Left lung (tissue), 10 donors: Measurements from ENCODE around the gene RAB11B. TPM values are rescaled to one million over a fixed set of nuclear protein-coding genes. Genes with fewer than 3 reads are reported as not detected.
A peak's percentile ranks its signal among the peaks of the same experiment; 100 is the strongest.
"Not testable (repeated sequence)": the region's sequence is repeated elsewhere in the genome, so short reads cannot be mapped to it uniquely, and the experiment has no call there.

Source experiments
- ATAC-seq: fragments of 200-7000 bp; cut with Tn5 transposase; one replicate; pipeline ENCODE4 v1.9.1; 2020; ENCODE audit warnings: moderate library complexity
- DNase-seq, 4 donors: peaks; one replicate each; pipeline ENCODE4 v3.0.0-alpha.2; 2013 to 2020
- H3K27ac ChIP-seq, 2 donors: fragments of 200-600 bp; sonication (generic) in 1 of 2; one replicate each; pipeline versions ENCODE4 v1.5.0 to v1.8.0; 2020 to 2021
- H3K27me3 ChIP-seq, 2 donors: fragments of 200-600 bp; sonication (generic) in 1 of 2; one replicate each; pipeline versions ENCODE4 v1.5.0 to v1.8.0; 2020 to 2021
- H3K36me3 ChIP-seq, 2 donors: fragments of 200-600 bp; sonication (generic) in 1 of 2; one replicate each; pipeline versions ENCODE4 v1.5.0 to v1.8.0; 2020 to 2021
- H3K4me1 ChIP-seq, 2 donors: fragments of 200-600 bp; one replicate each; pipeline ENCODE4 v1.8.0; 2021
- H3K4me3 ChIP-seq, 2 donors: fragments of 200-600 bp; sonication (generic) in 1 of 2; one replicate each; pipeline versions ENCODE4 v1.5.0 to v1.8.0; 2020 to 2021; ENCODE audit warnings: mild to moderate bottlenecking in 1 of 2
- H3K9me3 ChIP-seq, 2 donors: fragments of 200-600 bp; sonication (generic) in 1 of 2; one replicate each; pipeline versions ENCODE4 v1.5.0 to v1.8.0; 2020 to 2021
- CTCF ChIP-seq, 2 donors: fragments of 200-600 bp; sonication (generic) in 1 of 2; IDR thresholded peaks; one replicate each; pipeline versions ENCODE4 v1.5.0 to v1.8.0; 2021; ENCODE audit warnings: antibody characterized with exemption in 2 of 2
- intact Hi-C, 2 donors: fragments of 100-400 bp; cut with DNase I; formaldehyde crosslinking; loops; one replicate each; pipeline versions ENCODE4 v1.11.2 to v1.14.2; 2022
- polyA plus RNA-seq, 6 donors: library from polyadenylated mRNA; unstranded; fragments of 120-200 nt; gene quantifications; one replicate each; pipeline ENCODE4 v1.2.1, GENCODE V29; 2013; ENCODE audit not compliant: insufficient read length in 6 of 6
- total RNA-seq, 2 donors: library from RNA; stranded (reverse); fragmentation: NEBNext Ultra II Directional; extraction: Animal tissue kit (Norgen Biotek cat#: 25700); gene quantifications; one replicate each; pipeline ENCODE4 v1.2.1, GENCODE V29; 2021
- donor health status: DM: no; HTN: yes; CAD: no.
- donor health status: DM: no; HTN: no; CAD: no.

RAB11B gene
- total and polyA plus RNA-seq, 8 donors: 91.6 to 137 (median 129) TPM

GRCh38 chr19:8423817-8424223, 33.7 kb downstream of the RAB11B start:
- DNase-seq (peak; percentile 26 to 91 (median 72)), ATAC-seq (peak; percentile 97)
- H3K27ac ChIP-seq: peak overlapping the region; percentile 87 to 92
- H3K9me3 ChIP-seq: no peaks in the 10 kb centered on the region
- intact Hi-C loops: no loop called here
- TF ChIP-seq CTCF (IDR thresholded peaks at IDR 0.05): no peak
- no peaks in the 10 kb centered on the region for H3K27me3 ChIP-seq
- no peak overlapping the region for H3K4me3 ChIP-seq
- H3K4me1 ChIP-seq: peaks cover 8 to 26% of the 10 kb centered on the region in 2 donors
- H3K36me3 ChIP-seq: peaks cover 0 to 34% of the 10 kb centered on the region in 2 donors

- H3K9me3 ChIP-seq, H3K27me3 ChIP-seq, H3K4me3 ChIP-seq, DNase-seq, H3K27ac ChIP-seq, intact Hi-C loops, ATAC-seq: not testable (repeated sequence)
- peaks cover 0 to 44% of the 10 kb centered on the region in 2 donors for H3K36me3 ChIP-seq
- peaks cover 8 to 26% of the 10 kb centered on the region in 2 donors for H3K4me1 ChIP-seq
Observed at GRCh38 chr19:8425331-8425730, 35.2 kb downstream of the RAB11B start.

- Histone ChIP-seq H3K27me3 (no peaks in the 10 kb centered on the region), H3K9me3 (no peaks in the 10 kb centered on the region), H3K4me1 (peaks cover 8 to 26% of the 10 kb centered on the region in 2 donors), H3K36me3 (peaks cover 0 to 53% of the 10 kb centered on the region in 2 donors), H3K4me3 (no peak overlapping the region), H3K27ac (no peak overlapping the region)
- no peak for DNase-seq
- ATAC-seq: no peak
- no peak for TF ChIP-seq CTCF (IDR thresholded peaks at IDR 0.05)
- intact Hi-C loops: no loop called here
Observed at GRCh38 chr19:8426283-8426682, 36.1 kb downstream of the RAB11B start.

- Histone ChIP-seq H3K9me3 (no peaks in the 10 kb centered on the region), H3K27me3 (no peaks in the 10 kb centered on the region), H3K4me1 (peaks cover 0 to 15% of the 10 kb centered on the region in 2 donors), H3K4me3 (no peak overlapping the region), H3K27ac (no peak overlapping the region), H3K36me3 (peaks cover 0 to 53% of the 10 kb centered on the region in 2 donors)
- TF ChIP-seq CTCF (IDR thresholded peaks at IDR 0.05): no peak
- ATAC-seq (no peak), DNase-seq (no peak)
- intact Hi-C loops: no loop called here
Observed at GRCh38 chr19:8429044-8429443, 38.9 kb downstream of the RAB11B start.

GRCh38 chr19:8429826-8430225, 39.7 kb downstream of the RAB11B start:
- TF ChIP-seq CTCF (IDR thresholded peaks at IDR 0.05): no peak
- no peak overlapping the region for H3K4me3 ChIP-seq
- peaks cover 0 to 15% of the 10 kb centered on the region in 2 donors for H3K4me1 ChIP-seq
- no peak for ATAC-seq
- H3K27ac ChIP-seq: no peak overlapping the region
- intact Hi-C loops: no loop called here
- DNase-seq: no peak
- no peaks in the 10 kb centered on the region for H3K27me3 ChIP-seq
- H3K9me3 ChIP-seq: no peaks in the 10 kb centered on the region
- peaks cover 0 to 53% of the 10 kb centered on the region in 2 donors for H3K36me3 ChIP-seq

GRCh38 chr19:8430650-8431049, 40.5 kb downstream of the RAB11B start:
- Histone ChIP-seq H3K36me3 (peaks cover 0 to 57% of the 10 kb centered on the region in 2 donors), H3K27ac (no peak overlapping the region), H3K9me3 (no peaks in the 10 kb centered on the region), H3K4me1 (peaks cover 0 to 10% of the 10 kb centered on the region in 2 donors), H3K4me3 (no peak overlapping the region), H3K27me3 (no peaks in the 10 kb centered on the region)
- intact Hi-C loops: no loop called here
- ATAC-seq (no peak), DNase-seq (no peak)
- no peak for TF ChIP-seq CTCF (IDR thresholded peaks at IDR 0.05)
